CD4-positive, alpha-beta memory T cell (primary cell): ENCODE data around the gene PDLIM4. TPM values are rescaled to one million over a fixed set of nuclear protein-coding genes. Genes with fewer than 3 reads are reported as not detected.
A peak's percentile ranks its signal among the peaks of the same experiment; 100 is the strongest.

Experiments
- CTCF ChIA-PET: fragments of 350-600 bp; sonication (Branson Sonifier 250); formaldehyde crosslinking; loops from one replicate; lab custom pipeline; 2021; ENCODE audit warnings: inconsistent platforms; ENCODE audit not compliant: partially characterized antibody; lab: Charles Lee
- POLR2A ChIA-PET: fragments of 350-600 bp; sonication (Branson Sonifier 250); formaldehyde crosslinking; loops from one replicate; lab custom pipeline; 2021; ENCODE audit not compliant: partially characterized antibody; lab: Charles Lee
- DNase-seq, 5 donors: peaks; one replicate each; pipeline versions ENCODE4 v3.0.0 to v3.0.0-alpha.2; 2020 to 2022; ENCODE audit warnings: mixed read lengths in 1 of 5
- H3K27ac ChIP-seq: one replicate; pipeline ENCODE4 v1.7.0; 2013; ENCODE audit warnings: low read depth, low read length
- H3K27me3 ChIP-seq: 2 replicates; pipeline ENCODE4 v1.7.0; 2013; ENCODE audit warnings: mild to moderate bottlenecking, low read length, moderate library complexity; ENCODE audit not compliant: insufficient read depth
- H3K36me3 ChIP-seq: 2 replicates; pipeline ENCODE4 v1.7.0; 2013; ENCODE audit warnings: mild to moderate bottlenecking, low read length, moderate library complexity; ENCODE audit not compliant: insufficient read depth
- H3K4me1 ChIP-seq: 2 replicates; pipeline ENCODE4 v1.7.0; 2013; ENCODE audit warnings: mild to moderate bottlenecking, low read length, moderate library complexity; ENCODE audit not compliant: insufficient read depth
- H3K4me3 ChIP-seq, 2 donors: one replicate each; pipeline ENCODE4 v1.7.0; 2013; ENCODE audit warnings: low read length in 2 of 2, mild to moderate bottlenecking in 1 of 2
- H3K9me3 ChIP-seq, 2 donors: one replicate each; pipeline ENCODE4 v1.7.0; 2013; ENCODE audit warnings: low read length in 2 of 2, control low read depth in 1 of 2; ENCODE audit not compliant: control insufficient read depth in 1 of 2
- H3K27ac Mint-ChIP-seq, 7 donors: one replicate each; pipeline ENCODE4 v1.8.0; 2020 to 2021; ENCODE audit warnings: mixed read lengths in 7 of 7, mild to moderate bottlenecking in 6 of 7, inconsistent platforms in 3 of 7, moderate library complexity in 3 of 7
- H3K27me3 Mint-ChIP-seq, 2 donors: one replicate each; pipeline ENCODE4 v1.8.0; 2020 to 2021; ENCODE audit warnings: mixed read lengths in 2 of 2
- H3K36me3 Mint-ChIP-seq, 2 donors: one replicate each; pipeline ENCODE4 v1.8.0; 2020 to 2021; ENCODE audit warnings: mixed read lengths in 2 of 2, inconsistent platforms in 1 of 2, mild to moderate bottlenecking in 1 of 2
- H3K4me1 Mint-ChIP-seq, 4 donors: one replicate each; pipeline ENCODE4 v1.8.0; 2020 to 2021; ENCODE audit warnings: mixed read lengths in 4 of 4, mild to moderate bottlenecking in 1 of 4
- H3K4me3 Mint-ChIP-seq, 8 donors: one replicate each; pipeline ENCODE4 v1.8.0; 2020 to 2021; ENCODE audit warnings: mixed read lengths in 8 of 8, mild to moderate bottlenecking in 7 of 8, moderate library complexity in 6 of 8, inconsistent platforms in 3 of 8
- H3K9me3 Mint-ChIP-seq, 8 donors: one replicate each; pipeline ENCODE4 v1.8.0; 2020 to 2021; ENCODE audit warnings: mixed read lengths in 8 of 8, mild to moderate bottlenecking in 5 of 8, inconsistent platforms in 3 of 8, moderate library complexity in 1 of 8
- intact Hi-C: fragments of 100-400 bp; cut with micrococcal nuclease; formaldehyde crosslinking; loops from one replicate; pipeline ENCODE4 v1.15.1; 2023
- polyA plus RNA-seq, 2 donors: library from polyadenylated mRNA; unstranded; fragments of 300-500 nt; fragmentation: Illumina TruSeq; gene quantifications; one replicate each; pipeline ENCODE4 v1.2.3, GENCODE V29; 2021
- total RNA-seq, 2 experiments: library from RNA; stranded (reverse); gene quantifications; one replicate each; pipeline ENCODE4 v1.2.3, GENCODE V29; 2021

The PDLIM4 gene
- total and polyA plus RNA-seq, 4 experiments from 2014 or later: not detected

GRCh38 chr5:132293992-132294727 lies 36.7 kb downstream of the PDLIM4 start, which contains the start of gene SLC22A4:
Gene SLC22A4, plus strand, starts transcription at chr5:132294394. Its CDS starts 223 bp downstream, at chr5:132294617.
- peaks cover 18% of the 10 kb centered on the region for H3K4me1 ChIP-seq
- no peaks in the 10 kb centered on the region for H3K9me3 Mint-ChIP-seq
- no peaks in the 10 kb centered on the region for H3K27me3 ChIP-seq
- H3K9me3 ChIP-seq: no peaks in the 10 kb centered on the region
- H3K27ac Mint-ChIP-seq: peak within 1 kb of the TSS; percentile 27 to 85 (median 72)
- DNase-seq: peak; percentile 49 to 81 (median 55)
- H3K27ac ChIP-seq: peak within 1 kb of the TSS; percentile 45
- peak within 1 kb of the TSS; percentile 88 to 95 (median 91) for H3K4me3 Mint-ChIP-seq
- H3K36me3 Mint-ChIP-seq: peaks cover 0 to 2% of the 10 kb centered on the region in 2 donors
- intact Hi-C loops: loop anchor here (1.0 to 10.0 kb wide), 2 partner anchors 75 to 531 kb away; partner anchors contain the start of gene SLC22A5
- CTCF ChIA-PET: interaction anchor here (0.9 to 3.1 kb wide), 5 partner anchors 9 to 76 kb away, joined by 3 to 9 read pairs (median 9); partner anchors contain the start of gene SLC22A5
- peaks cover 7 to 22% (median 10%) of the 10 kb centered on the region in 4 donors for H3K4me1 Mint-ChIP-seq
- peak within 1 kb of the TSS; percentile 32 to 61 for H3K4me3 ChIP-seq
- POLR2A ChIA-PET: interaction anchor here (1.1 to 2.0 kb wide), 3 partner anchors 54 to 196 kb away, joined by 3 to 6 read pairs (median 4); partner anchors contain the start of genes IRF1 and SLC22A5
- no peaks in the 10 kb centered on the region for H3K36me3 ChIP-seq
- peaks cover 12 to 14% of the 10 kb centered on the region in 2 donors for H3K27me3 Mint-ChIP-seq

GRCh38 chr5:132294728-132295504 lies 37.4 kb downstream of the PDLIM4 start:
- peaks cover 18% of the 10 kb centered on the region for H3K4me1 ChIP-seq
- ChIA-PET CTCF (interaction anchor here (1.7 to 3.1 kb wide), 3 partner anchors 13 to 75 kb away, joined by 4 to 9 read pairs (median 9); partner anchors contain the start of gene SLC22A5), POLR2A (interaction anchor here (1.1 to 2.0 kb wide), 3 partner anchors 55 to 195 kb away, joined by 3 to 6 read pairs (median 4); partner anchors contain the start of genes IRF1 and SLC22A5)
- Mint-ChIP-seq H3K9me3 (no peaks in the 10 kb centered on the region), H3K27ac (peak overlapping the region in 6 of 7 donors; percentile 3 to 85 (median 63)), H3K4me3 (peak overlapping the region; percentile 88 to 95 (median 91)), H3K27me3 (peaks cover 12 to 14% of the 10 kb centered on the region in 2 donors), H3K36me3 (peaks cover 0 to 2% of the 10 kb centered on the region in 2 donors), H3K4me1 (peaks cover 7 to 22% (median 10%) of the 10 kb centered on the region in 4 donors)
- no peaks in the 10 kb centered on the region for H3K9me3 ChIP-seq
- peak overlapping the region in 1 of 2 donors; percentile 61 for H3K4me3 ChIP-seq
- no peaks in the 10 kb centered on the region for H3K36me3 ChIP-seq
- no peaks in the 10 kb centered on the region for H3K27me3 ChIP-seq
- no peak overlapping the region for H3K27ac ChIP-seq
- intact Hi-C loops: loop anchor here (1.0 to 10.0 kb wide), 2 partner anchors 74 to 530 kb away; partner anchors contain the start of gene SLC22A5
- DNase-seq: peak in 4 of 5 donors; percentile 12 to 88 (median 18)

DNA sequence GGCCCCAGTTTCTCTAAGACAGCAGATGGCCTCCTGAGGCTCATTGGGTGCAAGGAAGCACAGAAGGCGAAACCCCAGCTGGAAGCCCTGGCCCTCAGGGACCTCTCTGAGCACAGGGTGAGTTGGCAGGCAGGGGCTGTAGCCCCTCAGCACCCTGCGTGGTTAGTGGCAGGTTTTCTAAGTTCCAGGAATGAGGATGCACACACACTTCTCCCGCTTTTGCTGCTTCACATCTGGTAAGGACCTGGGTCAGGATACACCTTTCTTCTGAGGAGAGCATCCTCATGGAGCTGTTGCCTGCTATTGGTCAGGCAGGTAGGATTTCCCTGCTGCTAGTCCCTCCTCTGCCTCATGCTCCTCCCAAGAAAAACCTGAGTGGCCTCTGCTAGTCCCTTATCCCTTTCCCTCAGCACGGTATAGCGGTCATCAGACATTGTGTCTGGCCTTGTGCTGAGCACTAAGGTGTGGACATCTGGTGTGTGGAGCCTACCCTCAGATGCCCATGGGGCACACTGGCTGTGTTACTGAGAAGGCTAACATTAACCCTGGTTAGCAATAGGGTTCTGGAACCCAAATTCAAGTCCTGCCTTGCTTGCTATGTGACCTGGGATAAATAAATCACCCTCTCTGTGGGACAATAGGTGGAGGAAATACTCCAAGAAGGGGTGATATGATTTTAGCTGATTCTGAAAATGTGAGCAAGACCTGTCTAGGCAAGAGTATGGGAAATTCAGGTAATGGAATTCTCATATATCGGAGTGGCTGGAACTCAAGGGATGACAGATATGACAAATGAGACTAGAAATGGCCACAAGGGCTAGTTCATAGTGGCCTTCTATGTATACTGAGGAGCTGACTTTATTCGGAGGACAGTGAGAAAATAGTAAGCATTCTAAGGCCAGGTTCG lies 38.3 kb downstream of the PDLIM4 start:
- Mint-ChIP-seq H3K4me3 (peak overlapping the region; percentile 80 to 92 (median 90)), H3K27ac (peak overlapping the region in 1 of 7 donors; percentile 85), H3K36me3 (peaks cover 0 to 2% of the 10 kb centered on the region in 2 donors), H3K9me3 (no peaks in the 10 kb centered on the region), H3K4me1 (peaks cover 7 to 22% (median 10%) of the 10 kb centered on the region in 4 donors), H3K27me3 (peaks cover 12 to 13% of the 10 kb centered on the region in 2 donors)
- no peaks in the 10 kb centered on the region for H3K36me3 ChIP-seq
- no peaks in the 10 kb centered on the region for H3K9me3 ChIP-seq
- peaks cover 18% of the 10 kb centered on the region for H3K4me1 ChIP-seq
- no peak overlapping the region for H3K27ac ChIP-seq
- ChIA-PET POLR2A (no interaction called here), CTCF (interaction anchor here (3.1 kb wide), 1 partner anchor 58 kb away, joined by 9 read pairs; no protein-coding TSS in a partner anchor)
- intact Hi-C loops: loop anchor here (10.0 kb wide), 1 partner anchor 529 kb away; no protein-coding TSS in a partner anchor
- H3K27me3 ChIP-seq: no peaks in the 10 kb centered on the region
- H3K4me3 ChIP-seq: no peak overlapping the region
- DNase-seq: no peak

GRCh38 chr5:132296412-132297016 lies 39.0 kb downstream of the PDLIM4 start:
- intact Hi-C loops: loop anchor here (10.0 kb wide), 1 partner anchor 528 kb away; no protein-coding TSS in a partner anchor
- peak overlapping the region in 3 of 8 donors; percentile 35 to 42 (median 38) for H3K4me3 Mint-ChIP-seq

GRCh38 chr5:132297211-132297940 lies 39.9 kb downstream of the PDLIM4 start:
- H3K36me3 Mint-ChIP-seq: peaks cover 0 to 2% of the 10 kb centered on the region in 2 donors
- intact Hi-C loops: loop anchor here (10.0 kb wide), 1 partner anchor 527 kb away; no protein-coding TSS in a partner anchor
- peaks cover 12 to 13% of the 10 kb centered on the region in 2 donors for H3K27me3 Mint-ChIP-seq
- H3K36me3 ChIP-seq: no peaks in the 10 kb centered on the region
- no peaks in the 10 kb centered on the region for H3K27me3 ChIP-seq
- H3K4me1 ChIP-seq: peaks cover 18% of the 10 kb centered on the region
- POLR2A ChIA-PET: no interaction called here
- no peaks in the 10 kb centered on the region for H3K9me3 Mint-ChIP-seq
- no peak for DNase-seq
- peaks cover 7 to 22% (median 10%) of the 10 kb centered on the region in 4 donors for H3K4me1 Mint-ChIP-seq
- H3K27ac ChIP-seq: no peak overlapping the region
- H3K4me3 ChIP-seq: no peak overlapping the region
- no peak overlapping the region for H3K27ac Mint-ChIP-seq
- H3K9me3 ChIP-seq: no peaks in the 10 kb centered on the region
- no peak overlapping the region for H3K4me3 Mint-ChIP-seq
- CTCF ChIA-PET: no interaction called here

More at GRCh38 chr5:132296412-132297016, 39.0 kb downstream of the PDLIM4 start:
- Histone ChIP-seq H3K4me1 (peaks cover 18% of the 10 kb centered on the region), H3K27me3 (no peaks in the 10 kb centered on the region), H3K9me3 (no peaks in the 10 kb centered on the region), H3K27ac (no peak overlapping the region), H3K4me3 (no peak overlapping the region), H3K36me3 (no peaks in the 10 kb centered on the region)
- no peaks in the 10 kb centered on the region for H3K9me3 Mint-ChIP-seq
- ChIA-PET CTCF (no interaction called here), POLR2A (no interaction called here)
- DNase-seq: no peak
- peaks cover 7 to 22% (median 10%) of the 10 kb centered on the region in 4 donors for H3K4me1 Mint-ChIP-seq
- peaks cover 12 to 13% of the 10 kb centered on the region in 2 donors for H3K27me3 Mint-ChIP-seq
- H3K27ac Mint-ChIP-seq: no peak overlapping the region
- H3K36me3 Mint-ChIP-seq: peaks cover 0 to 2% of the 10 kb centered on the region in 2 donors
